Sigmoid colon (tissue), 4 donors: ENCODE results near the gene CCDC186.

ENCODE experiments used
- CTCF ChIP-seq, 4 experiments: fragments of 450-650 bp in 3 of 4; fragments of 200-600 bp in 1 of 4; IDR thresholded peaks; one replicate each; pipeline ENCODE4 v1.5.1; 2016 to 2019; ENCODE audit warnings: antibody characterized with exemption in 4 of 4, mild to moderate bottlenecking in 3 of 4, moderate library complexity in 2 of 4
- EP300 ChIP-seq, 4 donors: sonication (generic); formaldehyde crosslinking; IDR thresholded peaks; one replicate each; pipeline ENCODE4 v1.6.1; 2017; ENCODE audit warnings: antibody characterized with exemption in 4 of 4
- POLR2A ChIP-seq, 2 donors: fragments of 450-650 bp; IDR thresholded peaks; one replicate each; pipeline ENCODE4 v1.6.1; 2016; ENCODE audit warnings: antibody characterized with exemption in 2 of 2, mild to moderate bottlenecking in 2 of 2, moderate library complexity in 2 of 2
- POLR2AphosphoS5 ChIP-seq, 4 donors: sonication (generic); formaldehyde crosslinking; IDR thresholded peaks; one replicate each; pipeline ENCODE4 v1.6.1; 2017; ENCODE audit warnings: antibody characterized with exemption in 4 of 4

GRCh38 chr10:114110174-114110972, 63.6 kb downstream of the CCDC186 start:
- TF ChIP-seq POLR2A (IDR thresholded peaks at IDR 0.05) (no peak), CTCF (IDR thresholded peaks at IDR 0.05) (no peak), POLR2AphosphoS5 (IDR thresholded peaks at IDR 0.05) (no peak), EP300 (IDR thresholded peaks at IDR 0.05) (no peak)
